WTC11 (cell line): ENCODE data around the gene CYP4F22. TPM values are rescaled to one million over a fixed set of nuclear protein-coding genes. Genes with fewer than 3 reads are reported as not detected.

ENCODE experiments used
- ATAC-seq: fragments of 200-7000 bp; cut with Tn5 transposase; 2 replicates; pipeline ENCODE4 v1.10.0; 2021; ENCODE audit warnings: mild to moderate bottlenecking, moderate library complexity
- CTCF ChIA-PET: fragments of 300-600 bp; sonication (Branson Sonifier 250); formaldehyde crosslinking; loops from one replicate; lab custom pipeline; 2021; ENCODE audit warnings: antibody characterized with exemption; lab: Charles Lee
- POLR2A ChIA-PET: fragments of 350-600 bp; sonication (Branson Sonifier 250); formaldehyde crosslinking; loops from one replicate; lab custom pipeline; 2021; ENCODE audit warnings: antibody characterized with exemption; lab: Charles Lee
- DNase-seq: peaks from one replicate; pipeline ENCODE4 v3.0.0; 2021; ENCODE audit warnings: low spot score
- H3K27ac Mint-ChIP-seq: 2 replicates; pipeline ENCODE4 v1.8.0; 2021; ENCODE audit warnings: mixed read lengths
- H3K27me3 Mint-ChIP-seq: 2 replicates; pipeline ENCODE4 v1.8.0; 2021; ENCODE audit warnings: low read depth, mild to moderate bottlenecking, moderate library complexity, mixed read lengths
- H3K36me3 Mint-ChIP-seq: 2 replicates; pipeline ENCODE4 v1.8.0; 2021; ENCODE audit warnings: mixed read lengths
- H3K4me1 Mint-ChIP-seq: 2 replicates; pipeline ENCODE4 v1.8.0; 2022; ENCODE audit warnings: mixed read lengths
- H3K4me3 Mint-ChIP-seq: 2 replicates; pipeline ENCODE4 v1.8.0; 2021; ENCODE audit warnings: mild to moderate bottlenecking, moderate library complexity, mixed read lengths
- H3K9me3 Mint-ChIP-seq: 2 replicates; pipeline ENCODE4 v1.8.0; 2021; ENCODE audit warnings: mixed read lengths
- AFF4 ChIP-seq: sonication (generic); formaldehyde crosslinking; IDR thresholded peaks from 2 replicates; pipeline ENCODE4 v1.8.1; 2023; ENCODE audit warnings: mild to moderate bottlenecking, missing genetic modification reagents, borderline replicate concordance
- ESRRA ChIP-seq: sonication (generic); formaldehyde crosslinking; IDR thresholded peaks from 2 replicates; pipeline ENCODE4 v1.8.1; 2022; ENCODE audit warnings: mild to moderate bottlenecking, missing genetic modification reagents, borderline replicate concordance
- GABPB1 ChIP-seq: sonication (generic); formaldehyde crosslinking; IDR thresholded peaks from 2 replicates; pipeline ENCODE4 v1.8.1; 2023; ENCODE audit warnings: mild to moderate bottlenecking, missing genetic modification reagents
- HMGA2 ChIP-seq: fragments of 250-450 bp; sonication (Bioruptor Pico); IDR thresholded peaks from 2 replicates; pipeline ENCODE4 v1.4.0; 2021; ENCODE audit warnings: mild to moderate bottlenecking, moderate library complexity
- HMGXB4 ChIP-seq: sonication (generic); formaldehyde crosslinking; IDR thresholded peaks from 2 replicates; pipeline ENCODE4 v1.8.1; 2023; ENCODE audit warnings: mild to moderate bottlenecking, moderate library complexity, missing genetic modification reagents
- JAZF1 ChIP-seq: fragments of 250-450 bp; sonication (Bioruptor Pico); IDR thresholded peaks from 2 replicates; pipeline ENCODE4 v1.9.0; 2021; ENCODE audit warnings: moderate library complexity, mild to moderate bottlenecking, inconsistent platforms
- NFYB ChIP-seq: sonication (generic); formaldehyde crosslinking; conservative IDR thresholded peaks from 2 replicates; pipeline ENCODE4 v1.8.0; 2022; ENCODE audit warnings: low read depth, missing genetic modification reagents
- NR2C2 ChIP-seq: sonication (generic); formaldehyde crosslinking; IDR thresholded peaks from 2 replicates; pipeline ENCODE4 v1.8.0; 2022; ENCODE audit warnings: mild to moderate bottlenecking, missing genetic modification reagents
- SMAD4 ChIP-seq: sonication (generic); formaldehyde crosslinking; IDR thresholded peaks from 2 replicates; pipeline ENCODE4 v1.8.0; 2022; ENCODE audit warnings: mild to moderate bottlenecking, missing genetic modification reagents
- TEAD1 ChIP-seq: sonication (generic); formaldehyde crosslinking; IDR thresholded peaks from 2 replicates; pipeline ENCODE4 v1.8.0; 2022; ENCODE audit warnings: mild to moderate bottlenecking, missing genetic modification reagents
- USF1 ChIP-seq: sonication (generic); formaldehyde crosslinking; IDR thresholded peaks from 2 replicates; pipeline ENCODE4 v1.8.0; 2022; ENCODE audit warnings: mild to moderate bottlenecking, missing genetic modification reagents
- ZNF219 ChIP-seq: sonication (generic); formaldehyde crosslinking; IDR thresholded peaks from 2 replicates; pipeline ENCODE4 v1.8.0; 2023; ENCODE audit warnings: missing genetic modification reagents, mild to moderate bottlenecking, borderline replicate concordance
- ZNF232 ChIP-seq: sonication (generic); formaldehyde crosslinking; IDR thresholded peaks from 2 replicates; pipeline ENCODE4 v1.8.0; 2022; ENCODE audit warnings: mild to moderate bottlenecking, missing genetic modification reagents
- ZNF317 ChIP-seq: sonication (generic); formaldehyde crosslinking; IDR thresholded peaks from 2 replicates; pipeline ENCODE4 v1.8.1; 2023; ENCODE audit warnings: low read depth, mild to moderate bottlenecking, moderate library complexity, missing genetic modification reagents, borderline replicate concordance
- total RNA-seq: library from RNA; stranded (reverse); gene quantifications from 3 replicates; pipeline ENCODE4 v1.2.3, GENCODE V29; 2021
- TF ChIP-seq, protein P1 (sequence below): fragments of 250-450 bp; sonication (Bioruptor Pico); conservative IDR thresholded peaks from 2 replicates; pipeline ENCODE4 v1.9.0; 2021; ENCODE audit warnings: mild to moderate bottlenecking
- TF ChIP-seq, protein P2 (sequence below): sonication (generic); formaldehyde crosslinking; IDR thresholded peaks from 2 replicates; pipeline ENCODE4 v1.8.0; 2023; ENCODE audit warnings: missing genetic modification reagents, mild to moderate bottlenecking, borderline replicate concordance

Gene CYP4F22
- total RNA-seq, 1 experiment from 2014 or later, result 1.2 TPM

DNA sequence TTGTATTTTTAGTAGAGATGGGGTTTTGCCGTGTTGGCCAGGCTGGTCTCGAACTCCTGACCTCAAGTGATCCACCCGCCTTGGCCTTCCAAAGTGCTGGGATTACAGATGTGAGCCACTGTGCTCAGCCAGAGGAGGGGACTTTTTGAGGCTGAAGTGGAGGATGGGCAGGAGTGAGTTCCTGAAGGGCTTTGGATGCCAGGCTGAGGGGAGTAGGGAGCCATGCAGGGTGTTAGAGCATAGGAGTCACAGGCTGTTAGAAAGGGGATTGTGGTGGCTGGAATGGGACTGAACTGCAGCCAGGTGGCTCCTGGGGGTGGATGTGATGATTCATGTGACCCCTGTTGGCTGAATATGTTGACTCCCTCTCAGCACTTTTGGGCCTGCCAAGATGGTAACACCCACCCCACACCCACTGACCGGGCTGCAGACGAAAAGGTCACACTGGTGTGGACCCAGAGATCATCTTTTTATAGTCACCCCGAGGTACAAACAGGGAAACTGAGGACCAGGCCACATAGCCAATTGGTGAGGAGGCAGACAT lies 11.2 kb downstream of the CYP4F22 start:
- DNase-seq, result no peak
- peaks cover 23% of the 10 kb centered on the region for H3K27me3 Mint-ChIP-seq

DNA sequence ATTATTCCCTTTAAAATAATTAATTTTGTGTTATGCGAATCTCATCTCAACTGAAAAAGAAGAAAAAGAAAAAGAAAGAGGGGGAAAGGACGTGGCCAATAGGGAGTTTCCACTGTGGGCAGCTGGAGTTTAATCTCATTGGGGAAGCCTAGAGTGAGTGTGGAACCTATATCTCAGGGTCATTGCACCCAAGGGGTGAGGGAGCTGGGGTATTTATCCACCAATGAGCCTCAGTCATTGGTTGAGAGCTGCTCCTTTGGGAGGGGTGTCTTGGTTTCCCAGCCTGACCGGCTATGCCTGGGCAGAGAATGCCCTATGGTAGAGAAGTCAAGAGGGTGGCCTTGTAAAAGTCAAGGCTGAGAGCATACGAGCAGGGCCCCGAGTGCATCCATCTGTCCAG lies 16.5 kb downstream of the CYP4F22 start:
- H3K27me3 Mint-ChIP-seq, result peaks cover 12% of the 10 kb centered on the region
- POLR2A ChIA-PET, result no interaction called here
- no peaks in the 10 kb centered on the region for H3K4me1 Mint-ChIP-seq
- H3K4me3 Mint-ChIP-seq, result no peak overlapping the region
- TF ChIP-seq NFYB (CRISPR knock-in tag) (no peak), GABPB1 (no peak)
- TF ChIP-seq, all 79 proteins: peak for 0
- no peak overlapping the region for H3K27ac Mint-ChIP-seq
- H3K36me3 Mint-ChIP-seq, result peaks cover 2% of the 10 kb centered on the region; the same call in 1 of the 2 replicates
- DNase-seq, result no peak
- CTCF ChIA-PET, result no interaction called here
- no peak for ATAC-seq
- peaks cover 6% of the 10 kb centered on the region for H3K9me3 Mint-ChIP-seq

More for the DNA sequence above, 11.2 kb downstream of the CYP4F22 start:
- ChIA-PET POLR2A (interaction anchor here (0.7 kb wide), 1 partner anchor 958 kb away, joined by 3 read pairs; no protein-coding TSS in a partner anchor), CTCF (no interaction called here)
- no peak for ATAC-seq
- no peak for TF ChIP-seq JAZF1 (CRISPR knock-in tag)
- TF ChIP-seq HMGXB4 (CRISPR knock-in tag), result no peak
- peaks cover 20% of the 10 kb centered on the region for H3K9me3 Mint-ChIP-seq
- H3K4me3 Mint-ChIP-seq, result no peak overlapping the region
- no peak overlapping the region for H3K27ac Mint-ChIP-seq
- H3K4me1 Mint-ChIP-seq, result no peaks in the 10 kb centered on the region
- peaks cover 10% of the 10 kb centered on the region for H3K36me3 Mint-ChIP-seq

DNA sequence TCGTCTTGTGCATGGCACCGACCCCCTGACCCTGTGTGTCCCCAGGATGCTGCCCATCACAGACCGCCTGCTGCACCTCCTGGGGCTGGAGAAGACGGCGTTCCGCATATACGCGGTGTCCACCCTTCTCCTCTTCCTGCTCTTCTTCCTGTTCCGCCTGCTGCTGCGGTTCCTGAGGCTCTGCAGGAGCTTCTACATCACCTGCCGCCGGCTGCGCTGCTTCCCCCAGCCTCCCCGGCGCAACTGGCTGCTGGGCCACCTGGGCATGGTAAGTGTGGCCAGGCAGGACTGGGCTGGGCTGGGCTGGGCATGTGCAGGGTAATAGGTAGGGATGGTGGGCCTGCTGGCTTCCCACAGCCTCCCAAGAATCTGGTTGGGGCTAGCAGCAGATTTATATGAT lies 17.0 kb downstream of the CYP4F22 start:
- Mint-ChIP-seq H3K4me1 (no peaks in the 10 kb centered on the region), H3K27ac (no peak overlapping the region), H3K4me3 (no peak overlapping the region), H3K36me3 (peaks cover 2% of the 10 kb centered on the region)
- CTCF ChIA-PET, result no interaction called here
- ATAC-seq, result no peak
- DNase-seq, result no peak
- TF ChIP-seq, protein P1, sequence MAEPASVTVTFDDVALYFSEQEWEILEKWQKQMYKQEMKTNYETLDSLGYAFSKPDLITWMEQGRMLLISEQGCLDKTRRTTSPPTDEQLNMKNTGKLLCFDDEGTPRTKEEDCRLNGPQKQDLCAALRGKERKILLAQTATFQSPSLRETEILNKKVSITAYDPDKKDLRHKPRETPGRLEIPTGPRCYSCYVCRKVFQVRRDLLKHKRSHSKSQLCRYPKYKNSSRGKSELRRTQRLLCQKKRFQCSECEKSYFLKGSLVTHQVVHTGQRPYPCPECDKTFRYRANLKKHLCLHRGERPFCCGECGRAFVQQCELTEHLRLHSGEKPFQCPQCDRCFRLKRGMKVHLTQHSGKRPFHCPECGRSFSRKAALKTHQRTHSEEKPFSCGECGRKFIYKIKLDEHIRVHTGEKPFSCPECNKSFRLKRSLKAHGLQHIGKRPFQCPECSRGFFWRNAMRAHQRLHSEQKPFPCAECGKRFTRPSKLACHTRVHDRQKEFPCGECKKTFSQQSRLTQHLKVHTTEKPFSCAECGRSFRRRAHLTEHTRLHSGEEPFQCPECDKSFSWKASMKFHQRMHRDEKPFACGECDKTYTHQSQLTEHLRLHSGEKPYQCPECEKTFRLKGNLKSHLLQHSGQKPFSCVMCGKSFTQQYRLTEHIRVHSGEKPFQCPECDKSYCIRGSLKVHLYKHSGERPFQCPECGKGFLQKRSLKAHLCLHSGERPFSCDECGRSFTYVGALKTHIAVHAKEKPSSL (CRISPR knock-in tag), result no peak
- TF ChIP-seq TEAD1 (CRISPR knock-in tag), result no peak
- no peak for TF ChIP-seq NR2C2 (CRISPR knock-in tag)
- no peak for TF ChIP-seq ESRRA (CRISPR knock-in tag)
- no peak for TF ChIP-seq HMGA2 (CRISPR knock-in tag)
- TF ChIP-seq, all 79 proteins: peak for 0
- H3K27me3 Mint-ChIP-seq, result peaks cover 12% of the 10 kb centered on the region
- peaks cover 11% of the 10 kb centered on the region for H3K9me3 Mint-ChIP-seq
- POLR2A ChIA-PET, result no interaction called here

GRCh38 chr19:15526408-15526807 lies 18.1 kb downstream of the CYP4F22 start:
- Mint-ChIP-seq H3K4me1 (no peaks in the 10 kb centered on the region), H3K27ac (no peak overlapping the region), H3K4me3 (no peak overlapping the region), H3K27me3 (peaks cover 16% of the 10 kb centered on the region), H3K36me3 (peaks cover 2% of the 10 kb centered on the region), H3K9me3 (peaks cover 14% of the 10 kb centered on the region)
- DNase-seq (no peak), ATAC-seq (no peak)
- ChIA-PET CTCF (interaction anchor here (0.9 kb wide), 1 partner anchor 107 kb away, joined by 4 read pairs; no protein-coding TSS in a partner anchor), POLR2A (no interaction called here)
- TF ChIP-seq USF1 (CRISPR knock-in tag) (no peak), AFF4 (CRISPR knock-in tag) (no peak), ZNF219 (CRISPR knock-in tag) (no peak), SMAD4 (CRISPR knock-in tag) (no peak), ZNF232 (CRISPR knock-in tag) (no peak), ZNF317 (no peak)
- TF ChIP-seq, protein P2, sequence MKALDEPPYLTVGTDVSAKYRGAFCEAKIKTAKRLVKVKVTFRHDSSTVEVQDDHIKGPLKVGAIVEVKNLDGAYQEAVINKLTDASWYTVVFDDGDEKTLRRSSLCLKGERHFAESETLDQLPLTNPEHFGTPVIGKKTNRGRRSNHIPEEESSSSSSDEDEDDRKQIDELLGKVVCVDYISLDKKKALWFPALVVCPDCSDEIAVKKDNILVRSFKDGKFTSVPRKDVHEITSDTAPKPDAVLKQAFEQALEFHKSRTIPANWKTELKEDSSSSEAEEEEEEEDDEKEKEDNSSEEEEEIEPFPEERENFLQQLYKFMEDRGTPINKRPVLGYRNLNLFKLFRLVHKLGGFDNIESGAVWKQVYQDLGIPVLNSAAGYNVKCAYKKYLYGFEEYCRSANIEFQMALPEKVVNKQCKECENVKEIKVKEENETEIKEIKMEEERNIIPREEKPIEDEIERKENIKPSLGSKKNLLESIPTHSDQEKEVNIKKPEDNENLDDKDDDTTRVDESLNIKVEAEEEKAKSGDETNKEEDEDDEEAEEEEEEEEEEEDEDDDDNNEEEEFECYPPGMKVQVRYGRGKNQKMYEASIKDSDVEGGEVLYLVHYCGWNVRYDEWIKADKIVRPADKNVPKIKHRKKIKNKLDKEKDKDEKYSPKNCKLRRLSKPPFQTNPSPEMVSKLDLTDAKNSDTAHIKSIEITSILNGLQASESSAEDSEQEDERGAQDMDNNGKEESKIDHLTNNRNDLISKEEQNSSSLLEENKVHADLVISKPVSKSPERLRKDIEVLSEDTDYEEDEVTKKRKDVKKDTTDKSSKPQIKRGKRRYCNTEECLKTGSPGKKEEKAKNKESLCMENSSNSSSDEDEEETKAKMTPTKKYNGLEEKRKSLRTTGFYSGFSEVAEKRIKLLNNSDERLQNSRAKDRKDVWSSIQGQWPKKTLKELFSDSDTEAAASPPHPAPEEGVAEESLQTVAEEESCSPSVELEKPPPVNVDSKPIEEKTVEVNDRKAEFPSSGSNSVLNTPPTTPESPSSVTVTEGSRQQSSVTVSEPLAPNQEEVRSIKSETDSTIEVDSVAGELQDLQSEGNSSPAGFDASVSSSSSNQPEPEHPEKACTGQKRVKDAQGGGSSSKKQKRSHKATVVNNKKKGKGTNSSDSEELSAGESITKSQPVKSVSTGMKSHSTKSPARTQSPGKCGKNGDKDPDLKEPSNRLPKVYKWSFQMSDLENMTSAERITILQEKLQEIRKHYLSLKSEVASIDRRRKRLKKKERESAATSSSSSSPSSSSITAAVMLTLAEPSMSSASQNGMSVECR, result no peak
